ENCODE measurements around the gene CUL4A. TPM values are rescaled to one million over a fixed set of nuclear protein-coding genes. Genes with fewer than 3 reads are reported as not detected.
"Not testable (repeated sequence)": the region's sequence is repeated elsewhere in the genome, so short reads cannot be mapped to it uniquely, and the experiment has no call there.

The CUL4A gene
- total RNA-seq, 2 donors from 2014 or later, result 78.3 to 80.2 TPM

GRCh38 chr13:113243847-113244246 lies 34.4 kb downstream of the CUL4A start:
- Mint-ChIP-seq H3K4me1 (peaks cover 2% of the 10 kb centered on the region), H3K27ac (no peak overlapping the region), H3K27me3 (no peaks in the 10 kb centered on the region), H3K36me3 (ENCODE audit: low read depth) (peaks cover 9% of the 10 kb centered on the region), H3K4me3 (no peak overlapping the region)
- ATAC-seq, result no peak
- no peak for DNase-seq
- no peaks in the 10 kb centered on the region for H3K9me3 ChIP-seq (ENCODE audit: control insufficient read depth, low read length, poor library complexity, severe bottlenecking)

- Mint-ChIP-seq H3K36me3 (ENCODE audit: low read depth) (peaks cover 19% of the 10 kb centered on the region), H3K27me3 (no peaks in the 10 kb centered on the region), H3K4me1 (peaks cover 7% of the 10 kb centered on the region), H3K4me3 (no peak overlapping the region), H3K27ac (no peak overlapping the region)
- ATAC-seq, result no peak
- no peak for DNase-seq
- no peaks in the 10 kb centered on the region for H3K9me3 ChIP-seq (ENCODE audit: control insufficient read depth, low read length, poor library complexity, severe bottlenecking)
Measured at GRCh38 chr13:113245849-113246796, 36.7 kb downstream of the CUL4A start.

GRCh38 chr13:113252516-113253095 lies 43.2 kb downstream of the CUL4A start:
- Mint-ChIP-seq H3K27me3 (no peaks in the 10 kb centered on the region), H3K4me1 (peaks cover 7% of the 10 kb centered on the region), H3K36me3 (ENCODE audit: low read depth) (peaks cover 23% of the 10 kb centered on the region), H3K4me3 (no peak overlapping the region), H3K27ac (no peak overlapping the region)
- ATAC-seq (no peak), DNase-seq (no peak)
- no peaks in the 10 kb centered on the region for H3K9me3 ChIP-seq (ENCODE audit: control insufficient read depth, low read length, poor library complexity, severe bottlenecking)

GRCh38 chr13:113257908-113258307 lies 48.5 kb downstream of the CUL4A start:
- not testable (repeated sequence) for H3K27ac Mint-ChIP-seq; DNase-seq; H3K27me3 Mint-ChIP-seq; H3K9me3 ChIP-seq (ENCODE audit: control insufficient read depth, low read length, poor library complexity, severe bottlenecking); H3K4me1 Mint-ChIP-seq; H3K36me3 Mint-ChIP-seq (ENCODE audit: low read depth); ATAC-seq; H3K4me3 Mint-ChIP-seq

- Mint-ChIP-seq H3K27ac (no peak overlapping the region), H3K36me3 (ENCODE audit: low read depth) (peaks cover 9% of the 10 kb centered on the region), H3K4me1 (no peaks in the 10 kb centered on the region)
Measured at GRCh38 chr13:113258321-113259054, 49.1 kb downstream of the CUL4A start.

GRCh38 chr13:113260996-113261395 lies 51.6 kb downstream of the CUL4A start:
- H3K9me3 ChIP-seq (ENCODE audit: control insufficient read depth, low read length, poor library complexity, severe bottlenecking), result no peaks in the 10 kb centered on the region
- ATAC-seq (no peak), DNase-seq (no peak)
- H3K27me3 Mint-ChIP-seq, result no peaks in the 10 kb centered on the region
- H3K27ac Mint-ChIP-seq, result no peak overlapping the region
- H3K36me3 Mint-ChIP-seq (ENCODE audit: low read depth), result peaks cover 5% of the 10 kb centered on the region
- H3K4me3 Mint-ChIP-seq, result no peak overlapping the region
- no peaks in the 10 kb centered on the region for H3K4me1 Mint-ChIP-seq

More at GRCh38 chr13:113258321-113259054, 49.1 kb downstream of the CUL4A start:
- H3K4me3 Mint-ChIP-seq, result no peak overlapping the region
- no peaks in the 10 kb centered on the region for H3K27me3 Mint-ChIP-seq
- no peak for ATAC-seq
- no peaks in the 10 kb centered on the region for H3K9me3 ChIP-seq (ENCODE audit: control insufficient read depth, low read length, poor library complexity, severe bottlenecking)
- DNase-seq, result no peak

- H3K27me3 Mint-ChIP-seq; H3K27ac Mint-ChIP-seq; H3K36me3 Mint-ChIP-seq (ENCODE audit: low read depth); ATAC-seq; H3K9me3 ChIP-seq (ENCODE audit: control insufficient read depth, low read length, poor library complexity, severe bottlenecking); DNase-seq; H3K4me1 Mint-ChIP-seq; H3K4me3 Mint-ChIP-seq: not testable (repeated sequence)
Measured at GRCh38 chr13:113263016-113263415, 53.6 kb downstream of the CUL4A start.

- Mint-ChIP-seq H3K27ac (peak overlapping the region; percentile 57), H3K27me3 (no peaks in the 10 kb centered on the region), H3K4me1 (peaks cover 8% of the 10 kb centered on the region), H3K36me3 (ENCODE audit: low read depth) (no peaks in the 10 kb centered on the region), H3K4me3 (no peak overlapping the region)
- ATAC-seq, result no peak
- H3K9me3 ChIP-seq (ENCODE audit: control insufficient read depth, low read length, poor library complexity, severe bottlenecking), result no peaks in the 10 kb centered on the region
- DNase-seq, result no peak
Measured at GRCh38 chr13:113267642-113268405, 58.4 kb downstream of the CUL4A start.

GRCh38 chr13:113272031-113272430 lies 62.6 kb downstream of the CUL4A start:
- no peak overlapping the region for H3K27ac Mint-ChIP-seq
- no peak overlapping the region for H3K4me3 Mint-ChIP-seq
- H3K9me3 ChIP-seq (ENCODE audit: control insufficient read depth, low read length, poor library complexity, severe bottlenecking), result no peaks in the 10 kb centered on the region
- DNase-seq, result no peak
- no peaks in the 10 kb centered on the region for H3K36me3 Mint-ChIP-seq (ENCODE audit: low read depth)
- H3K4me1 Mint-ChIP-seq, result peaks cover 19% of the 10 kb centered on the region
- H3K27me3 Mint-ChIP-seq, result peaks cover 5% of the 10 kb centered on the region
- no peak for ATAC-seq

- Mint-ChIP-seq H3K27ac (no peak overlapping the region), H3K27me3 (peaks cover 5% of the 10 kb centered on the region), H3K4me1 (peaks cover 16% of the 10 kb centered on the region), H3K36me3 (ENCODE audit: low read depth) (peaks cover 2% of the 10 kb centered on the region), H3K4me3 (no peak overlapping the region)
- DNase-seq (no peak), ATAC-seq (no peak)
- no peaks in the 10 kb centered on the region for H3K9me3 ChIP-seq (ENCODE audit: control insufficient read depth, low read length, poor library complexity, severe bottlenecking)
Measured at GRCh38 chr13:113272701-113273181, 63.3 kb downstream of the CUL4A start.

GRCh38 chr13:113273321-113273720 lies 63.9 kb downstream of the CUL4A start:
- H3K36me3 Mint-ChIP-seq (ENCODE audit: low read depth), result peaks cover 2% of the 10 kb centered on the region
- no peak for ATAC-seq
- no peak overlapping the region for H3K4me3 Mint-ChIP-seq
- peaks cover 8% of the 10 kb centered on the region for H3K27me3 Mint-ChIP-seq
- H3K4me1 Mint-ChIP-seq, result peaks cover 12% of the 10 kb centered on the region
- H3K27ac Mint-ChIP-seq, result peak overlapping the region; percentile 87
- no peak for DNase-seq
- no peaks in the 10 kb centered on the region for H3K9me3 ChIP-seq (ENCODE audit: control insufficient read depth, low read length, poor library complexity, severe bottlenecking)

- ATAC-seq, result no peak
- H3K36me3 Mint-ChIP-seq (ENCODE audit: low read depth), result peaks cover 2% of the 10 kb centered on the region
- H3K9me3 ChIP-seq (ENCODE audit: control insufficient read depth, low read length, poor library complexity, severe bottlenecking), result no peaks in the 10 kb centered on the region
- no peak for DNase-seq
- peak overlapping the region; percentile 87 for H3K27ac Mint-ChIP-seq
- H3K4me3 Mint-ChIP-seq, result no peak overlapping the region
- peaks cover 15% of the 10 kb centered on the region for H3K27me3 Mint-ChIP-seq
- peaks cover 11% of the 10 kb centered on the region for H3K4me1 Mint-ChIP-seq
Measured at GRCh38 chr13:113273851-113274590, 64.6 kb downstream of the CUL4A start.
